CD4-positive, alpha-beta memory T cell (primary cell): ENCODE measurements around the gene CRIM1. TPM values are rescaled to one million over a fixed set of nuclear protein-coding genes. Genes with fewer than 3 reads are reported as not detected.

Experiments used
- CTCF ChIA-PET: fragments of 350-600 bp; sonication (Branson Sonifier 250); formaldehyde crosslinking; loops from one replicate; lab custom pipeline; 2021; ENCODE audit warnings: inconsistent platforms; ENCODE audit not compliant: partially characterized antibody; lab: Charles Lee
- POLR2A ChIA-PET: fragments of 350-600 bp; sonication (Branson Sonifier 250); formaldehyde crosslinking; loops from one replicate; lab custom pipeline; 2021; ENCODE audit not compliant: partially characterized antibody; lab: Charles Lee
- DNase-seq, 5 donors: peaks; one replicate each; pipeline versions ENCODE4 v3.0.0 to v3.0.0-alpha.2; 2020 to 2022; ENCODE audit warnings: mixed read lengths in 1 of 5
- H3K27ac ChIP-seq: one replicate; pipeline ENCODE4 v1.7.0; 2013; ENCODE audit warnings: low read depth, low read length
- H3K27me3 ChIP-seq: 2 replicates; pipeline ENCODE4 v1.7.0; 2013; ENCODE audit warnings: mild to moderate bottlenecking, low read length, moderate library complexity; ENCODE audit not compliant: insufficient read depth
- H3K36me3 ChIP-seq: 2 replicates; pipeline ENCODE4 v1.7.0; 2013; ENCODE audit warnings: mild to moderate bottlenecking, low read length, moderate library complexity; ENCODE audit not compliant: insufficient read depth
- H3K4me1 ChIP-seq: 2 replicates; pipeline ENCODE4 v1.7.0; 2013; ENCODE audit warnings: mild to moderate bottlenecking, low read length, moderate library complexity; ENCODE audit not compliant: insufficient read depth
- H3K4me3 ChIP-seq, 2 donors: one replicate each; pipeline ENCODE4 v1.7.0; 2013; ENCODE audit warnings: low read length in 2 of 2, mild to moderate bottlenecking in 1 of 2
- H3K9me3 ChIP-seq, 2 donors: one replicate each; pipeline ENCODE4 v1.7.0; 2013; ENCODE audit warnings: low read length in 2 of 2, control low read depth in 1 of 2; ENCODE audit not compliant: control insufficient read depth in 1 of 2
- H3K27ac Mint-ChIP-seq, 7 donors: one replicate each; pipeline ENCODE4 v1.8.0; 2020 to 2021; ENCODE audit warnings: mixed read lengths in 7 of 7, mild to moderate bottlenecking in 6 of 7, inconsistent platforms in 3 of 7, moderate library complexity in 3 of 7
- H3K27me3 Mint-ChIP-seq, 2 donors: one replicate each; pipeline ENCODE4 v1.8.0; 2020 to 2021; ENCODE audit warnings: mixed read lengths in 2 of 2
- H3K36me3 Mint-ChIP-seq, 2 donors: one replicate each; pipeline ENCODE4 v1.8.0; 2020 to 2021; ENCODE audit warnings: mixed read lengths in 2 of 2, inconsistent platforms in 1 of 2, mild to moderate bottlenecking in 1 of 2
- H3K4me1 Mint-ChIP-seq, 4 donors: one replicate each; pipeline ENCODE4 v1.8.0; 2020 to 2021; ENCODE audit warnings: mixed read lengths in 4 of 4, mild to moderate bottlenecking in 1 of 4
- H3K4me3 Mint-ChIP-seq, 8 donors: one replicate each; pipeline ENCODE4 v1.8.0; 2020 to 2021; ENCODE audit warnings: mixed read lengths in 8 of 8, mild to moderate bottlenecking in 7 of 8, moderate library complexity in 6 of 8, inconsistent platforms in 3 of 8
- H3K9me3 Mint-ChIP-seq, 8 donors: one replicate each; pipeline ENCODE4 v1.8.0; 2020 to 2021; ENCODE audit warnings: mixed read lengths in 8 of 8, mild to moderate bottlenecking in 5 of 8, inconsistent platforms in 3 of 8, moderate library complexity in 1 of 8
- intact Hi-C: fragments of 100-400 bp; cut with micrococcal nuclease; formaldehyde crosslinking; loops from one replicate; pipeline ENCODE4 v1.15.1; 2023
- polyA plus RNA-seq, 2 donors: library from polyadenylated mRNA; unstranded; fragments of 300-500 nt; fragmentation: Illumina TruSeq; gene quantifications; one replicate each; pipeline ENCODE4 v1.2.3, GENCODE V29; 2021
- total RNA-seq, 2 experiments: library from RNA; stranded (reverse); gene quantifications; one replicate each; pipeline ENCODE4 v1.2.3, GENCODE V29; 2021

CRIM1 gene
- total and polyA plus RNA-seq, 4 experiments from 2014 or later: 0.91 to 12.0 (median 6.8) TPM; not detected in 1

GRCh38 chr2:36441065-36441625 lies 85.6 kb downstream of the CRIM1 start:
- Mint-ChIP-seq H3K9me3 (no peaks in the 10 kb centered on the region), H3K4me3 (no peak overlapping the region), H3K4me1 (peaks cover 2 to 7% (median 6%) of the 10 kb centered on the region in 4 donors), H3K27ac (no peak overlapping the region), H3K27me3 (peaks cover 0 to 2% of the 10 kb centered on the region in 2 donors), H3K36me3 (peaks cover 8 to 20% of the 10 kb centered on the region in 2 donors)
- intact Hi-C loops: no loop called here
- no peak overlapping the region for H3K4me3 ChIP-seq
- H3K27ac ChIP-seq: no peak overlapping the region
- no peaks in the 10 kb centered on the region for H3K36me3 ChIP-seq
- no peaks in the 10 kb centered on the region for H3K9me3 ChIP-seq
- no peak for DNase-seq
- ChIA-PET CTCF (no interaction called here), POLR2A (no interaction called here)
- H3K4me1 ChIP-seq: no peaks in the 10 kb centered on the region
- no peaks in the 10 kb centered on the region for H3K27me3 ChIP-seq

DNA sequence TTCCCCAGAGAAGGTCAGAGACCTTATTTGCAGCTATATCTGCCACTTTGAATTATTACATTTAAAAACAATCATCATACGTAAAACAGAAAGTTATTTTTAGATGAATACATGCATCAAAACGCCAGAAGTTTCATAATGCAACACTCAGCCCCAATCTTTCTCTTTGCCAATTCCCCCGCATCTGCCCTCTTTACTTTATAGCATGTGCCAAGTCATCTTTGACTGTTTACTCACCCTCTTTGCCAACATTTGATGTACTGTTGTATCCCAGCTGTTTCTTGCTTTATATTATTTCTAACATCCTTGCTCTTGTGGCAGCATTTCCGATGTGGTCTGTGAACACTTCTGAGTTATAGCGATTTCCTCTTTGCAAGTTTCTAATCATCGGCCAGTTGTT lies 86.2 kb downstream of the CRIM1 start:
- POLR2A ChIA-PET: no interaction called here
- Mint-ChIP-seq H3K9me3 (no peaks in the 10 kb centered on the region), H3K27ac (no peak overlapping the region), H3K4me1 (peaks cover 2 to 7% (median 6%) of the 10 kb centered on the region in 4 donors), H3K4me3 (no peak overlapping the region), H3K27me3 (peaks cover 0 to 2% of the 10 kb centered on the region in 2 donors), H3K36me3 (peaks cover 8 to 20% of the 10 kb centered on the region in 2 donors)
- no peaks in the 10 kb centered on the region for H3K4me1 ChIP-seq
- CTCF ChIA-PET: no interaction called here
- intact Hi-C loops: no loop called here
- no peak overlapping the region for H3K27ac ChIP-seq
- H3K9me3 ChIP-seq: no peaks in the 10 kb centered on the region
- H3K4me3 ChIP-seq: no peak overlapping the region
- H3K36me3 ChIP-seq: no peaks in the 10 kb centered on the region
- no peaks in the 10 kb centered on the region for H3K27me3 ChIP-seq
- DNase-seq: no peak

GRCh38 chr2:36444216-36444936 lies 88.8 kb downstream of the CRIM1 start:
- CTCF ChIA-PET: no interaction called here
- Histone ChIP-seq H3K4me3 (no peak overlapping the region), H3K27me3 (no peaks in the 10 kb centered on the region), H3K27ac (no peak overlapping the region), H3K9me3 (no peaks in the 10 kb centered on the region), H3K4me1 (no peaks in the 10 kb centered on the region), H3K36me3 (no peaks in the 10 kb centered on the region)
- intact Hi-C loops: no loop called here
- H3K9me3 Mint-ChIP-seq: no peaks in the 10 kb centered on the region
- no peak overlapping the region for H3K4me3 Mint-ChIP-seq
- peak overlapping the region in 1 of 7 donors; percentile 15 for H3K27ac Mint-ChIP-seq
- H3K4me1 Mint-ChIP-seq: peaks cover 2 to 7% (median 6%) of the 10 kb centered on the region in 4 donors
- peaks cover 0 to 2% of the 10 kb centered on the region in 2 donors for H3K27me3 Mint-ChIP-seq
- POLR2A ChIA-PET: no interaction called here
- DNase-seq: no peak
- peaks cover 14 to 23% of the 10 kb centered on the region in 2 donors for H3K36me3 Mint-ChIP-seq

- Histone ChIP-seq H3K4me3 (no peak overlapping the region), H3K4me1 (no peaks in the 10 kb centered on the region), H3K27me3 (no peaks in the 10 kb centered on the region), H3K36me3 (no peaks in the 10 kb centered on the region), H3K27ac (no peak overlapping the region), H3K9me3 (no peaks in the 10 kb centered on the region)
- Mint-ChIP-seq H3K4me1 (peaks cover 2 to 7% (median 6%) of the 10 kb centered on the region in 4 donors), H3K4me3 (no peak overlapping the region), H3K27me3 (peaks cover 0 to 2% of the 10 kb centered on the region in 2 donors), H3K27ac (no peak overlapping the region), H3K9me3 (no peaks in the 10 kb centered on the region), H3K36me3 (peaks cover 14 to 23% of the 10 kb centered on the region in 2 donors)
- no peak for DNase-seq
- ChIA-PET POLR2A (no interaction called here), CTCF (no interaction called here)
- intact Hi-C loops: no loop called here
Measured at GRCh38 chr2:36445185-36445866, 89.7 kb downstream of the CRIM1 start.

- intact Hi-C loops: no loop called here
- H3K36me3 ChIP-seq: no peaks in the 10 kb centered on the region
- no peaks in the 10 kb centered on the region for H3K9me3 ChIP-seq
- no peaks in the 10 kb centered on the region for H3K27me3 Mint-ChIP-seq
- H3K4me3 Mint-ChIP-seq: no peak overlapping the region
- DNase-seq: no peak
- no peak overlapping the region for H3K27ac ChIP-seq
- H3K9me3 Mint-ChIP-seq: no peaks in the 10 kb centered on the region
- CTCF ChIA-PET: no interaction called here
- no peak overlapping the region for H3K27ac Mint-ChIP-seq
- H3K36me3 Mint-ChIP-seq: peaks cover 14 to 23% of the 10 kb centered on the region in 2 donors
- no peaks in the 10 kb centered on the region for H3K4me1 ChIP-seq
- H3K4me3 ChIP-seq: no peak overlapping the region
- peaks cover 2 to 7% (median 6%) of the 10 kb centered on the region in 4 donors for H3K4me1 Mint-ChIP-seq
- POLR2A ChIA-PET: no interaction called here
- H3K27me3 ChIP-seq: no peaks in the 10 kb centered on the region
Measured at GRCh38 chr2:36446294-36446693, 90.7 kb downstream of the CRIM1 start.

DNA sequence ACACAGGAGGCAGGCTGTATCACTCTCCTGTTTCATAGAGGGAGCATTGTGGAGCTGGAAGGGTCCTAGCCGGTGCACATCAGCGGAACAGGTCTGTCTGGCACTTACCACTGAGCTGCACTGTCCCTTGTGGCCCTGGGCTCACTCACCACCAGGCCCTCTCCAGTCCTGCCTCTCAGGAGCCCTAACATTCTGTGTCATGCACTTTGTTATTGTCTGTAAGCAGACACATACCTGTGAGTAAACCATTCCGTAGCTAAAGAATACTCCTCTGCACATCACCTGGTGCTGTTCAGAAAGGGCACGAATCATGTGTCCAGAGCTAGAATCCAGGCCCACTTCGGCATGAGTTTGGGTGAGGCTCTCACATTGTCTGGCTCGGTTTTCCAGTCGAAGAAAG lies 93.6 kb downstream of the CRIM1 start:
- Mint-ChIP-seq H3K36me3 (peaks cover 4 to 6% of the 10 kb centered on the region in 2 donors), H3K9me3 (no peaks in the 10 kb centered on the region), H3K4me1 (no peaks in the 10 kb centered on the region), H3K27ac (no peak overlapping the region), H3K27me3 (no peaks in the 10 kb centered on the region), H3K4me3 (no peak overlapping the region)
- Histone ChIP-seq H3K27me3 (no peaks in the 10 kb centered on the region), H3K4me1 (no peaks in the 10 kb centered on the region), H3K9me3 (no peaks in the 10 kb centered on the region), H3K27ac (no peak overlapping the region), H3K36me3 (no peaks in the 10 kb centered on the region), H3K4me3 (no peak overlapping the region)
- intact Hi-C loops: no loop called here
- no peak for DNase-seq
- POLR2A ChIA-PET: interaction anchor here (1.0 kb wide), 1 partner anchor 11 kb away, joined by 3 read pairs; no protein-coding TSS in a partner anchor
- CTCF ChIA-PET: interaction anchor here (1.5 kb wide), 1 partner anchor 9 kb away, joined by 3 read pairs; no protein-coding TSS in a partner anchor

GRCh38 chr2:36449943-36450392 lies 94.4 kb downstream of the CRIM1 start:
- Mint-ChIP-seq H3K9me3 (no peaks in the 10 kb centered on the region), H3K4me3 (no peak overlapping the region), H3K36me3 (peaks cover 4 to 6% of the 10 kb centered on the region in 2 donors), H3K27me3 (no peaks in the 10 kb centered on the region), H3K27ac (no peak overlapping the region), H3K4me1 (no peaks in the 10 kb centered on the region)
- H3K4me3 ChIP-seq: no peak overlapping the region
- no peak overlapping the region for H3K27ac ChIP-seq
- POLR2A ChIA-PET: interaction anchor here (1.0 kb wide), 1 partner anchor 10 kb away, joined by 3 read pairs; no protein-coding TSS in a partner anchor
- DNase-seq: no peak
- H3K4me1 ChIP-seq: no peaks in the 10 kb centered on the region
- H3K9me3 ChIP-seq: no peaks in the 10 kb centered on the region
- no peaks in the 10 kb centered on the region for H3K36me3 ChIP-seq
- no peaks in the 10 kb centered on the region for H3K27me3 ChIP-seq
- CTCF ChIA-PET: no interaction called here
- intact Hi-C loops: no loop called here
